ENCODE measurements around the gene RFTN1.

RFTN1 gene

GRCh38 chr3:16528106-16528505 is 14.6 kb upstream of the RFTN1 start:
- DNase-seq: no peak

GRCh38 chr3:16524196-16524595 is 10.7 kb upstream of the RFTN1 start:
- no peak for DNase-seq

- DNase-seq: peak; percentile 8
Observed at GRCh38 chr3:16523778-16524177, 10.3 kb upstream of the RFTN1 start.

GRCh38 chr3:16522834-16523233 is 9.3 kb upstream of the RFTN1 start:
- DNase-seq: no peak

GRCh38 chr3:16520970-16521881 is 7.7 kb upstream of the RFTN1 start:
- DNase-seq: no peak

GRCh38 chr3:16520241-16520969 is 6.9 kb upstream of the RFTN1 start:
- no peak for DNase-seq

GRCh38 chr3:16516695-16517481 is 3.4 kb upstream of the RFTN1 start:
- peak; percentile 18 for DNase-seq

GRCh38 chr3:16515885-16516420 is 2.5 kb upstream of the RFTN1 start:
- no peak for DNase-seq

- no peak for DNase-seq
Observed at GRCh38 chr3:16514755-16515353, 1.4 kb upstream of the RFTN1 start.

- no peak for DNase-seq
Observed at GRCh38 chr3:16514021-16514700, 662 bp upstream of the RFTN1 start.

GRCh38 chr3:16512435-16513140 is 911 bp downstream of the RFTN1 start:
- peak; percentile 38 for DNase-seq

- DNase-seq: peak; percentile 49
Observed at GRCh38 chr3:16511681-16512434, 1.6 kb downstream of the RFTN1 start.

GRCh38 chr3:16510620-16511319 is 2.7 kb downstream of the RFTN1 start:
- DNase-seq: no peak

GRCh38 chr3:16509721-16510619 is 3.5 kb downstream of the RFTN1 start:
- DNase-seq: no peak

- no peak for DNase-seq
Observed at GRCh38 chr3:16508591-16508995, 4.9 kb downstream of the RFTN1 start.

GRCh38 chr3:16508243-16508578 is 5.3 kb downstream of the RFTN1 start:
- no peak for DNase-seq

- DNase-seq: no peak
Observed at GRCh38 chr3:16507578-16508242, 5.8 kb downstream of the RFTN1 start.

GRCh38 chr3:16506884-16507577 is 6.5 kb downstream of the RFTN1 start:
- DNase-seq: no peak
